ENCODE measurements around the gene ENOX1.

- TF ChIP-seq CTCF (conservative IDR thresholded peaks at IDR 0.05) (no peak), EZH2 (IDR thresholded peaks at IDR 0.05; ENCODE audit: low read depth) (no peak)
Observed at GRCh38 chr13:43470610-43471009, 316.2 kb downstream of the ENOX1 start.
